DOHH2 (cell line): ENCODE results near the gene SMC3.

Experiments used
- H3F3A ChIP-seq: fragments of 200-600 bp; sonication (generic), shearing (Covaris generic); 2 replicates; pipeline ENCODE4 v1.6.0; 2016; ENCODE audit warnings: antibody characterized with exemption, mild to moderate bottlenecking; ENCODE audit not compliant: control insufficient read depth, insufficient read depth
- H3K27ac ChIP-seq: fragments of 200-600 bp; sonication (generic); 2 replicates; pipeline ENCODE4 v1.5.1; 2014; ENCODE audit warnings: low read depth, mild to moderate bottlenecking, low read length, moderate library complexity
- H3K27me3 ChIP-seq: fragments of 200-600 bp; sonication (generic); 2 replicates; pipeline ENCODE4 v1.6.1; 2014; ENCODE audit warnings: mild to moderate bottlenecking, low read length, mixed read lengths; ENCODE audit not compliant: control insufficient read depth
- H3K36me3 ChIP-seq: fragments of 200-600 bp; sonication (generic); 2 replicates; pipeline ENCODE4 v1.6.1; 2014; ENCODE audit warnings: mild to moderate bottlenecking, low read length, moderate library complexity, mixed read lengths; ENCODE audit not compliant: control insufficient read depth
- H3K4me1 ChIP-seq: fragments of 200-600 bp; sonication (generic); 2 replicates; pipeline ENCODE4 v1.6.1; 2014; ENCODE audit warnings: mild to moderate bottlenecking, low read length, mixed read lengths; ENCODE audit not compliant: control insufficient read depth
- H3K4me2 ChIP-seq: fragments of 200-600 bp; sonication (generic); 2 replicates; pipeline ENCODE4 v1.6.0; 2014; ENCODE audit warnings: mild to moderate bottlenecking, low read length, moderate library complexity
- H3K4me3 ChIP-seq: fragments of 200-600 bp; sonication (generic); 2 replicates; pipeline ENCODE4 v1.5.1; 2014; ENCODE audit warnings: mild to moderate bottlenecking, low read length, mixed read lengths
- H3K79me2 ChIP-seq: fragments of 200-600 bp; sonication (generic); 2 replicates; pipeline ENCODE4 v1.6.1; 2014; ENCODE audit warnings: mild to moderate bottlenecking, low read length, mixed read lengths; ENCODE audit not compliant: control insufficient read depth
- H3K9me2 ChIP-seq: fragments of 200-600 bp; sonication (generic); replicated peaks from 2 replicates; pipeline ENCODE4 v1.6.1; 2014; ENCODE audit warnings: mild to moderate bottlenecking, low read length, mixed read lengths; ENCODE audit not compliant: control insufficient read depth
- H3K9me3 ChIP-seq: fragments of 200-600 bp; sonication (generic); 2 replicates; pipeline ENCODE4 v1.6.1; 2014; ENCODE audit warnings: antibody characterized with exemption, low read length, mixed read lengths; ENCODE audit not compliant: control insufficient read depth, insufficient read depth
- H4K20me1 ChIP-seq: fragments of 200-600 bp; sonication (generic); 2 replicates; pipeline ENCODE4 v1.6.0; 2014; ENCODE audit warnings: low read depth, mild to moderate bottlenecking, antibody characterized with exemption, low read length, moderate library complexity; ENCODE audit not compliant: control insufficient read depth, insufficient read depth
- CTCF ChIP-seq: fragments of 200-600 bp; sonication (generic); IDR thresholded peaks from one replicate; pipeline ENCODE4 v1.5.1; 2014; ENCODE audit warnings: antibody characterized with exemption, mild to moderate bottlenecking, low read depth, low read length; ENCODE audit not compliant: poor library complexity, severe bottlenecking
- EZH2phosphoT487 ChIP-seq: fragments of 200-600 bp; sonication (generic); IDR thresholded peaks from 2 replicates; pipeline ENCODE4 v1.6.1; 2017; ENCODE audit warnings: borderline replicate concordance, mild to moderate bottlenecking, antibody characterized with exemption, low read length, moderate library complexity, mixed read lengths

The SMC3 gene

DNA sequence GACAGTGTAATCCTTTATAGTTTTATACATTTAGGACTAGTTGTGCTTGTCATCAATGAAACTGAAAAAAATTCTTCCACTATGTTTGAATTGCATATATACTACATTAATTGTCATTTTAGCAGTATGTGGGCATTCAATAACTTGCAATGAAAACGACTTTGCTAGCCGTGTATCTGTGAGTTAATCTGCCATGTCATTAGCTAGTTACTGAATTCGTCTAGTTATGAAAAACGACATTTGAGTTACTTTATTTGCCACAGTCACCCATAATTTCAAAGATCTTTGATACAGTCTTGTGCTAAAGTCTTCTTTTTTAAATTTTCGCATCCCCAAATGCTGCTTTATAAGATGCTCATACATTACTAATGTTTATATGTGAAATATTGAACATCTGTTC lies 18.3 kb upstream of the SMC3 start:
- H3K36me3 ChIP-seq = no peaks in the 10 kb centered on the region
- H3K4me2 ChIP-seq = no peak overlapping the region
- peaks cover 4% of the 10 kb centered on the region for H3K4me1 ChIP-seq
- no peaks in the 10 kb centered on the region for H3K9me3 ChIP-seq
- no peak overlapping the region for H3K4me3 ChIP-seq
- no peaks in the 10 kb centered on the region for H3F3A ChIP-seq
- no peaks in the 10 kb centered on the region for H3K79me2 ChIP-seq
- H4K20me1 ChIP-seq = no peaks in the 10 kb centered on the region
- TF ChIP-seq EZH2phosphoT487 (no peak), CTCF (no peak)
- H3K27ac ChIP-seq = no peak overlapping the region
- peaks cover 45% of the 10 kb centered on the region for H3K27me3 ChIP-seq
- H3K9me2 ChIP-seq = no peaks in the 10 kb centered on the region

DNA sequence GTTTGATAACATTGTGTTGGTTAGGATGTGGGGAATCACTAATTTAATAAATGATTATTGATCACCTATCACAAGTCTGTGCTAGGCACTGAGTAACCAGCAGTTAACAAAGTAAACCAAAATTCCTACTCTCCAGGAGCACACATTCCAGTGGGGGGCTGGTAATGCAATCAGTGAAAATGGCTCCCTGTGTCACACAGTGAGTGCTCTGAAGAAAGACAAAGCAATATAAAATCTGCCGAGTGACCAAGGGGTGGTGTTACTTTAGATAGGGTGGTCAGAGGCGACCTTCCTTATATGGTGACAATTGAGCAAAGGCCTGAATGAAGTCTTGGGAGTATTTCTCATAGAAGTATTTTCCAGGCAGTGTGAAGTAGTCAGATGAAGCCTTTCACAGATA lies 13.6 kb upstream of the SMC3 start:
- no peaks in the 10 kb centered on the region for H3F3A ChIP-seq
- no peak overlapping the region for H3K4me3 ChIP-seq
- H3K9me2 ChIP-seq = no peaks in the 10 kb centered on the region
- peaks cover 40% of the 10 kb centered on the region for H3K27me3 ChIP-seq
- H3K27ac ChIP-seq = no peak overlapping the region
- H4K20me1 ChIP-seq = no peaks in the 10 kb centered on the region
- no peak overlapping the region for H3K4me2 ChIP-seq
- H3K9me3 ChIP-seq = no peaks in the 10 kb centered on the region
- no peaks in the 10 kb centered on the region for H3K79me2 ChIP-seq
- no peaks in the 10 kb centered on the region for H3K36me3 ChIP-seq
- H3K4me1 ChIP-seq = peaks cover 8% of the 10 kb centered on the region
- TF ChIP-seq CTCF = no peak
- no peak for TF ChIP-seq EZH2phosphoT487

DNA sequence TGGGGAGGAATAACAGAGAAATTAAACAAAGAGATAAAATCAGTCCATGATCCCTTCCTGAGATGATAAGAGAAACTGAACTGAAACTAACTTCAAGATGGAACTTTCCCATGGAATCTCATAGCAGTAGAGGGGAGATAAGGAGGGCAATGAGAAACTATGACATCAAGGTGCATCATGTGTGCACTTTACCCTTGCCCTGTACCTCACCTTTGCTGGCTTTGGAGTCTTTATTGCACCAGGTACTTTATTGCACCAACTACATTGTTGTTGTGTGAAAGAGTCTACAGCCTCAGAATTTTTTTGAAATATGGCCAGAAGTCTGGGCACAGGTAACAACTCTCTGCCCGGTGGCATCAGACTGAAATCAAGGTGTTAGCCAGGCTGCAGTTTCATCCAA lies 11.2 kb upstream of the SMC3 start:
- H3K9me3 ChIP-seq = peaks cover 2% of the 10 kb centered on the region; the same call in 1 of the 2 replicates
- no peaks in the 10 kb centered on the region for H3F3A ChIP-seq
- H4K20me1 ChIP-seq = no peaks in the 10 kb centered on the region
- H3K9me2 ChIP-seq = no peaks in the 10 kb centered on the region
- H3K4me2 ChIP-seq = no peak overlapping the region
- H3K36me3 ChIP-seq = no peaks in the 10 kb centered on the region
- H3K4me1 ChIP-seq = peaks cover 8% of the 10 kb centered on the region
- no peaks in the 10 kb centered on the region for H3K79me2 ChIP-seq
- no peak overlapping the region for H3K27ac ChIP-seq
- peaks cover 19% of the 10 kb centered on the region for H3K27me3 ChIP-seq
- no peak overlapping the region for H3K4me3 ChIP-seq
- TF ChIP-seq CTCF (no peak), EZH2phosphoT487 (no peak)
